ENCODE data around the gene TXNL4A. TPM values are rescaled to one million over a fixed set of nuclear protein-coding genes. Genes with fewer than 3 reads are reported as not detected.
A peak's percentile ranks its signal among the peaks of the same experiment; 100 is the strongest.
"Not testable (repeated sequence)": the region's sequence is repeated elsewhere in the genome, so short reads cannot be mapped to it uniquely, and the experiment has no call there.

Gene TXNL4A
- total and polyA plus RNA-seq, 2 experiments from 2014 or later, result 71.9 to 227 TPM

DNA sequence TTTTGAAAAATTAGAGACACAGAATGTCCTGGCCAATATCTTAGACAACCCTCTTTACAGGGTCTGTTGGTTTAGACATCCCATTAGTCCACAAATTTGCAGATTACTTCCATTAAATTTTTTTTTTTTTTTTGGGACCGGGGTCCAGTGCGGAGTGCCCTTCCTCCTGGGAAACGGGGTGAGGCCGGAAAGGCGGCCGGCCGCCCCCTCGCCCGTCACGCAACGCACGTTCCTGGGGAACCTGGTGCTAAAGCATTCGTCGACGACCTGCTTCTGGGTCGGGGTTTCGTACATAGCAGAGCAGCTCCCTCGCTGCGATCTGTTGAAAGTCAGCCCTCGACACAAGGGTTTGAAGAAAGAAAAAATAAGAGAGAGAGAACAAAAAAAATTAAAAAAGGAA is 24.4 kb upstream of the TXNL4A start:
- H3K4me3 ChIP-seq, result no peak overlapping the region
- TF ChIP-seq, protein P1, sequence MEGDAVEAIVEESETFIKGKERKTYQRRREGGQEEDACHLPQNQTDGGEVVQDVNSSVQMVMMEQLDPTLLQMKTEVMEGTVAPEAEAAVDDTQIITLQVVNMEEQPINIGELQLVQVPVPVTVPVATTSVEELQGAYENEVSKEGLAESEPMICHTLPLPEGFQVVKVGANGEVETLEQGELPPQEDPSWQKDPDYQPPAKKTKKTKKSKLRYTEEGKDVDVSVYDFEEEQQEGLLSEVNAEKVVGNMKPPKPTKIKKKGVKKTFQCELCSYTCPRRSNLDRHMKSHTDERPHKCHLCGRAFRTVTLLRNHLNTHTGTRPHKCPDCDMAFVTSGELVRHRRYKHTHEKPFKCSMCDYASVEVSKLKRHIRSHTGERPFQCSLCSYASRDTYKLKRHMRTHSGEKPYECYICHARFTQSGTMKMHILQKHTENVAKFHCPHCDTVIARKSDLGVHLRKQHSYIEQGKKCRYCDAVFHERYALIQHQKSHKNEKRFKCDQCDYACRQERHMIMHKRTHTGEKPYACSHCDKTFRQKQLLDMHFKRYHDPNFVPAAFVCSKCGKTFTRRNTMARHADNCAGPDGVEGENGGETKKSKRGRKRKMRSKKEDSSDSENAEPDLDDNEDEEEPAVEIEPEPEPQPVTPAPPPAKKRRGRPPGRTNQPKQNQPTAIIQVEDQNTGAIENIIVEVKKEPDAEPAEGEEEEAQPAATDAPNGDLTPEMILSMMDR (IDR thresholded peaks at IDR 0.05; ENCODE audit: poor library complexity), result no peak
- no peak for TF ChIP-seq EZH2phosphoT487 (IDR thresholded peaks at IDR 0.05; ENCODE audit: low read depth, severe bottlenecking, unreplicated experiment)
- TF ChIP-seq EZH2 (IDR thresholded peaks at IDR 0.05; ENCODE audit: borderline replicate concordance), result no peak
- no peaks in the 10 kb centered on the region for H3K4me1 ChIP-seq (ENCODE audit: insufficient read depth)
- no peak overlapping the region for H2AFZ ChIP-seq
- WGBS (ENCODE audit: low lambda C conversion rate, missing lambda C conversion rate), result 94% methylated on average over 19 of the region's 20 CpGs
- H3K9me2 ChIP-seq (replicated peaks; ENCODE audit: insufficient read depth), result no peaks in the 10 kb centered on the region
- H3K27ac ChIP-seq, result no peak overlapping the region
- no peaks in the 10 kb centered on the region for H3K9me3 ChIP-seq (ENCODE audit: low read depth)
- no peaks in the 10 kb centered on the region for H3K79me2 ChIP-seq
- H4K20me1 ChIP-seq (ENCODE audit: insufficient read depth, poor library complexity, severe bottlenecking), result no peaks in the 10 kb centered on the region
- H3K27me3 ChIP-seq, result no peaks in the 10 kb centered on the region
- H3K36me3 ChIP-seq (replicated peaks; ENCODE audit: insufficient read depth, low read depth), result no peaks in the 10 kb centered on the region
- no peak overlapping the region for H3K4me2 ChIP-seq
- DNase-seq (ENCODE audit: low spot score), result no peak

DNA sequence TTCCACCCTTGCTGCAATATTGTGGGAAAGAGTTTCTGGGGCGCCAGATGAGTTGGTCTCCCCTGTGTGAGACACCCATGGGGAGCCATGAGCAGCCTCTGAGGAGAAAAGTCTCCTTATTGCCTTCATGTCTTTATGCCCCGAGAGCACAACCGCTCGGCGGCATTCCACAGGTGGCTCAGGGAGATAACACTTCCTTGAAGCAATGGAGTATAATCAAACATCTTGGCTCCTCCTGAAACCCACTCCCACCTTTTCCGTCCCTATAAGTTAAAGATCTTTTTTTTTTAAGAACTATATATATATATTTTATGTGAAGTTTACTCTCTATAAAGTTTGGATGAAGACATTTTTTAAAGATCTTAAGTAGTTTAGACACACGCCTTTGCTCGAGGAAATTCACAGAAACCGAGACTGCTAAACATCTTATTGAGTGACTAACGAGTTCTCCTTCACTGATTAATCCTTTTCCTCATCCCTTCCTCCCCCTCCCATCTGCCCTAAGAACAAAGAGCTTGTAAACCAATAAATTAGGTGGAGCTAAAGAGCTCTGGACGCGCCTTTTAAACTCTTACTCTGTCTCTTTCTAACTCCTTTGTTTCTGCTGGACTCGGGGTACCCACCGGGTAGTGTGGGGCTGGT is 23.3 kb upstream of the TXNL4A start:
- H3K27ac ChIP-seq; H3K4me2 ChIP-seq; H4K20me1 ChIP-seq (ENCODE audit: insufficient read depth, poor library complexity, severe bottlenecking); H3K36me3 ChIP-seq (replicated peaks; ENCODE audit: insufficient read depth, low read depth); H3K4me1 ChIP-seq (ENCODE audit: insufficient read depth); H3K27me3 ChIP-seq; DNase-seq (ENCODE audit: low spot score); H3K9me3 ChIP-seq (ENCODE audit: low read depth); H3K4me3 ChIP-seq; H3K79me2 ChIP-seq; H2AFZ ChIP-seq; H3K9me2 ChIP-seq (replicated peaks; ENCODE audit: insufficient read depth): not testable (repeated sequence)
- WGBS (ENCODE audit: low lambda C conversion rate, missing lambda C conversion rate), result 89% methylated on average over 14 of the region's 14 CpGs

DNA sequence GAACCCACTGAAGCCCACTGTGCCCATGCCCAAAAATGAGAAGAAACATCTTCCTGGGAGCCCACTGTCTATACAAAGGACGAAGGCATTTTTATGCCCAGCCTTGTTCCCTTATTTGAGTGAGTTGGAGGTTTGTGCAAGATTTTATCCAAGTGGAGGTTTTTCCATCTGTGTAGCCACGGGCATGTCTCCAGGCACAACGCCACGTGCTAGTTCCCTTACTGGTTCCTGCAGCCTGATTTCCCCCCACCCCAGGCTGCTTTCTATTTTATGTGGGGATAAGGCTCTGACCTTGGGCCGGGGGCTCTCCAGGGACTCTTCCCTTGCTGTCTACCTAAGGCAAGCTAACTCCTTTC is 22.2 kb upstream of the TXNL4A start:
- TF ChIP-seq EZH2phosphoT487 (IDR thresholded peaks at IDR 0.05; ENCODE audit: low read depth, severe bottlenecking, unreplicated experiment), result no peak
- TF ChIP-seq EZH2 (IDR thresholded peaks at IDR 0.05; ENCODE audit: borderline replicate concordance), result no peak
- TF ChIP-seq, protein P1 (IDR thresholded peaks at IDR 0.05; ENCODE audit: poor library complexity), result no peak
- Histone ChIP-seq H3K27ac (no peak overlapping the region), H3K4me3 (no peak overlapping the region), H3K4me1 (ENCODE audit: insufficient read depth) (no peaks in the 10 kb centered on the region), H4K20me1 (ENCODE audit: insufficient read depth, poor library complexity, severe bottlenecking) (no peaks in the 10 kb centered on the region), H3K79me2 (no peaks in the 10 kb centered on the region), H3K9me3 (ENCODE audit: low read depth) (no peaks in the 10 kb centered on the region), H3K4me2 (no peak overlapping the region), H2AFZ (no peak overlapping the region), H3K36me3 (replicated peaks; ENCODE audit: insufficient read depth, low read depth) (no peaks in the 10 kb centered on the region), H3K9me2 (replicated peaks; ENCODE audit: insufficient read depth) (no peaks in the 10 kb centered on the region), H3K27me3 (no peaks in the 10 kb centered on the region)
- 86% methylated on average over 5 of the region's 5 CpGs for WGBS (ENCODE audit: low lambda C conversion rate, missing lambda C conversion rate)
- DNase-seq (ENCODE audit: low spot score), result no peak

DNA sequence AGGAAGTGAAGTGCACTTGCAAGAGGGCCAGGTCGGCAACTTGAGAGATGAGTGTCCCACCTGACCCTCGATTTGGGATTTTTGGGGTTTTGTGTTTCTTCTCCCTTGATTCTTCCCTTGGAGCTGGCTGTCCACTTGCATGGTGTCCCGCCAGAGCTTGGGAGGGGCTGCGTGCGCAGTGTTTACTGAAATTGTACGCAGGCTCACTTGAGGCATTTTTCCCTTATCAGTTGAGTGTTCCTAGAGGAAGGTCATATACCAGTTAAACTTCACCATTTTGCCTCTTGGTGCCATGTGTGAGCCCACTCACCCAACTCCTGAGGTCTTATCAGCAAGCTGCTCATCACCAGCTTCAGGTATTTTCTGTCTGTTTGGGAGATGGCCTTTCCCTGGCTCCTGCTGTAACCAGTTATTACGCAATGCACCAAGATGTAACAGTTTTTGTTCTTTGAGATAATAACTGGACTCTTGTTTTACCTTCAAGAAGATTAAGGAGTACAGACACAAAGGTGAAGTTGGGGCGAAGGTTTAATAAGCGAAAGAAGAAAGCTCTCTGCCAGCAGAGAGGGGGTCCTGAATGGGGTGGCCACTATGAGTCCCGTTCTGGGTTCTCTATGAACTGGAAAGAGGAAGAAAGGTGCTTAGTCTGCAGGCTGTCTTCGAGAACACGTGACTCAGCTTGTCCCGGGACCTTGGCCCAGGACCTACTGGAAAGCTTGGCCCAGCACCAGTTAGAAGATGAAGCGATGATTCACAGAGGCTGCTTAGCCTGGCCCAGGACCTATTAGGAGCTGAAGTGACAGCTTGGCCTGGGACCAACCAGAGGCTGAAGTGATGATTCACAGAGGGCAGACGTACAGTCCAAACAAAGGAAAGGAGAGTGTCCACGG is 21.5 kb upstream of the TXNL4A start:
- no peaks in the 10 kb centered on the region for H3K9me3 ChIP-seq (ENCODE audit: low read depth)
- no peak overlapping the region for H3K4me3 ChIP-seq
- H3K9me2 ChIP-seq (replicated peaks; ENCODE audit: insufficient read depth), result no peaks in the 10 kb centered on the region
- TF ChIP-seq EZH2phosphoT487 (IDR thresholded peaks at IDR 0.05; ENCODE audit: low read depth, severe bottlenecking, unreplicated experiment), result no peak
- no peak for TF ChIP-seq EZH2 (IDR thresholded peaks at IDR 0.05; ENCODE audit: borderline replicate concordance)
- TF ChIP-seq, protein P1 (IDR thresholded peaks at IDR 0.05; ENCODE audit: poor library complexity), result no peak
- peak; percentile 54 for DNase-seq (ENCODE audit: low spot score)
- H2AFZ ChIP-seq, result no peak overlapping the region
- no peaks in the 10 kb centered on the region for H3K36me3 ChIP-seq (replicated peaks; ENCODE audit: insufficient read depth, low read depth)
- no peaks in the 10 kb centered on the region for H3K27me3 ChIP-seq
- no peaks in the 10 kb centered on the region for H3K4me1 ChIP-seq (ENCODE audit: insufficient read depth)
- no peaks in the 10 kb centered on the region for H3K79me2 ChIP-seq
- WGBS (ENCODE audit: low lambda C conversion rate, missing lambda C conversion rate), result 83% methylated on average over 16 of the region's 16 CpGs
- no peak overlapping the region for H3K27ac ChIP-seq
- no peaks in the 10 kb centered on the region for H4K20me1 ChIP-seq (ENCODE audit: insufficient read depth, poor library complexity, severe bottlenecking)
- H3K4me2 ChIP-seq, result no peak overlapping the region

Measured in hepatocyte (in vitro differentiated cells).